Measurements from ENCODE around the gene STARD13. TPM values are rescaled to one million over a fixed set of nuclear protein-coding genes. Genes with fewer than 3 reads are reported as not detected.

Gene STARD13
- total RNA-seq, 1 donor from 2014 or later, result 23.6 TPM

GRCh38 chr13:33213024-33213768 lies 72.4 kb downstream of the STARD13 start:
- TF ChIP-seq CTCF (conservative IDR thresholded peaks at IDR 0.05), result no peak
- H3K9me3 Mint-ChIP-seq, result no peaks in the 10 kb centered on the region
- no peak overlapping the region for H3K4me3 Mint-ChIP-seq
- DNase-seq (ENCODE audit: low read depth, low spot score), result no peak
- peaks cover 32% of the 10 kb centered on the region for H3K4me1 Mint-ChIP-seq
- no peaks in the 10 kb centered on the region for H3K36me3 Mint-ChIP-seq (ENCODE audit: low read depth)
- H3K27me3 Mint-ChIP-seq (ENCODE audit: low read depth), result no peaks in the 10 kb centered on the region
- H3K27ac Mint-ChIP-seq (ENCODE audit: unreplicated experiment), result no peak overlapping the region

DNA sequence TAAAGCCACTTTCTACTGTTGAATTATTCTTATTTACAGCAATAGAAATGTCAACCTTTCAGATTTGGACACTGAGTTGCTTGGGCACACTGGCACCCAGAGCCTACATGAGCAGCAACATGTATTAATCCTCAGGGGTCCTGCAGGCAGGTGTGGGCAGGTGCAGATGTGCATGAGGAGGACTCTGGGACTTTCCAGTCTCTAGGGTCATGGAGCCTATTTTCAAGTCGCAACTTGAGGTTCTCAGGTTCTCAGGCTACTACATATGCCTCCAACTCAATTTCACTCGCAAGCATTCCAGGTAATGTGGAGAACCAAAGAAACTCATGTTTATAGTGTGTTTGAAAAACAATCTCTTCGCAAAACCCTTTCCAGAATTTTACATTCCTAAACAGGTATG lies 73.2 kb downstream of the STARD13 start:
- H3K4me3 Mint-ChIP-seq, result no peak overlapping the region
- DNase-seq (ENCODE audit: low read depth, low spot score), result no peak
- TF ChIP-seq CTCF (conservative IDR thresholded peaks at IDR 0.05), result no peak
- no peaks in the 10 kb centered on the region for H3K27me3 Mint-ChIP-seq (ENCODE audit: low read depth)
- H3K36me3 Mint-ChIP-seq (ENCODE audit: low read depth), result no peaks in the 10 kb centered on the region
- peaks cover 40% of the 10 kb centered on the region for H3K4me1 Mint-ChIP-seq
- H3K27ac Mint-ChIP-seq (ENCODE audit: unreplicated experiment), result no peak overlapping the region
- no peaks in the 10 kb centered on the region for H3K9me3 Mint-ChIP-seq

DNA sequence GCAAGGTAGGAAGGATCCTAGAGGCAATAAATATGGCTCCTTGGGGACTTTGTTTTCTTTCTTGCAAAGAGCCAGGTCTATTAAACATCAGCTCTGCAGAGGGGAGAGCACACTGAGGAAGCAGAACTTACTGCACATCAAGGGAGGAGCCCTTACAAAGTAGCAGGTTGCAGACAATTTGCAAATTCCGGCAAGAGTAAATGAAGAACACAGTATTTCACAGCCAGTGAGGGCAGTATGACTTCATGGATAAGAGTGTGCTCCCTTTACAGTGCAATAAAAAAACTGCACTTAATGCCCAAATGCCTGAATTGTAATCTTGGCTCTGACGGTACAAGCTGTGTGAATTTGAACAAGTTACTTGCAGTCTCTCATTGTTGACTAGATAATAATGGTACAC lies 75.5 kb downstream of the STARD13 start:
- Mint-ChIP-seq H3K27ac (ENCODE audit: unreplicated experiment) (no peak overlapping the region), H3K36me3 (ENCODE audit: low read depth) (no peaks in the 10 kb centered on the region), H3K4me1 (peaks cover 56% of the 10 kb centered on the region), H3K27me3 (ENCODE audit: low read depth) (no peaks in the 10 kb centered on the region), H3K4me3 (no peak overlapping the region), H3K9me3 (no peaks in the 10 kb centered on the region)
- no peak for DNase-seq (ENCODE audit: low read depth, low spot score)
- TF ChIP-seq CTCF (conservative IDR thresholded peaks at IDR 0.05), result no peak

DNA sequence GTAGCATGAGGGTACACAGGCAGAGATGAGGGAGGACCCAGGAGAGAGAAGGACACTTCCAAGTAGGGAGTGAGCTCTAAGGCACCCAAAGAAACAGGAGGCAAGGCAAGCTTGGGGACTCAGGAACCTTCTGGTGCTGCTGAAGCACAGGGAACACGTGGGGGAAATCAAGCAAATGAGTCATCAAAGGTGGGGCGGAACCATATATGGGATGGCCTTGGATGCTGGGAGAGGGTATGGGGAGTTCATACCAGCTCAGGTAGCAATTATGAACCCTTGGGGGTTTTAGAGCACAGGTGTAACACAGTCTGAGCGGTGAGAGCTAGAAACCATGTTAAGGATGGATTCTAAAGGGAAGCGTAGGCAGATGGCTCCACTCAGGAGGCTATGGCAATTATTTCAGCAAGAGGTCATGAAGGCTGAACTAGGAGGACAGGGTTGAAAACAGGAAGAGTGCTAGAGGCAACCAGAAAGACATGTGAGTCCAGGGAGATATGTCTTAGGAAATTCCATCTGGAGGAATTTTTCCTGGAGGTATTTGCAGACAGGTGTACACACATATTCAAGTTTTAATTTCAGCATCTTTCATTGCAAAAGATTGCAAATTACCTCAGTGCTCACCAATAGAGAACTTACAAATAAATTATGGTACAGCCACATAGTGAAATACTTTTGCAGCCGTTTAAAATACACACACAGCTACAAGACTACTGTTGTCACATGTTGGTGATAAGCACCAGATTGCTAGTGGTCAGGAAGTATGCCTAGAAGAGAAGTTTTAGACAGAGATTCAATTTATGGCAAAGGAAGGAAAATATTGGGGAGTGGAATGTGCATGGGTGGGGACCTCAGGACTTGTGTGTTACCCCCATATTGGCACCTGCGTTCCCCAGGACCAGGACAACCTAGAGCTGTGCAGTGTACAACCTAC lies 77.0 kb downstream of the STARD13 start:
- H3K36me3 Mint-ChIP-seq (ENCODE audit: low read depth), result no peaks in the 10 kb centered on the region
- no peaks in the 10 kb centered on the region for H3K9me3 Mint-ChIP-seq
- H3K4me3 Mint-ChIP-seq, result no peak overlapping the region
- no peaks in the 10 kb centered on the region for H3K27me3 Mint-ChIP-seq (ENCODE audit: low read depth)
- no peak for TF ChIP-seq CTCF (conservative IDR thresholded peaks at IDR 0.05)
- H3K27ac Mint-ChIP-seq (ENCODE audit: unreplicated experiment), result no peak overlapping the region
- DNase-seq (ENCODE audit: low read depth, low spot score), result no peak
- H3K4me1 Mint-ChIP-seq, result peaks cover 48% of the 10 kb centered on the region

DNA sequence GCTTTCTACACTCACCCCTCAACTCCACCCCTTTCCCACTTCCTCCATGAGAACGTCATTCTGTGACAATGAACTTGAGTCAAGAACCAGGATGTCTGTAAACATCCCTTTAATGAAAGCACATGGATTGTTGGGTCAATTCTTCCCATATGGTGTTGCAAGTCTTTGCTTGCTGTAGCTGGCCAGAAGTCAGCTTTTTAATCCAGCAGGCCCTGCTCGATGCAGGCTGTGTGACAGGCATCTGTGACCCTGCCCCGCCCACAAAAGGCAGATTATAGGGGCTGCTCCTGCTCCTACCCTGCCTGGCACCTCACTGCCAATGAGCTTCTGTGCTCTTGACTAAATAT lies 78.0 kb downstream of the STARD13 start:
- TF ChIP-seq CTCF (conservative IDR thresholded peaks at IDR 0.05), result no peak
- no peak overlapping the region for H3K4me3 Mint-ChIP-seq
- no peaks in the 10 kb centered on the region for H3K36me3 Mint-ChIP-seq (ENCODE audit: low read depth)
- H3K27ac Mint-ChIP-seq (ENCODE audit: unreplicated experiment), result no peak overlapping the region
- peaks cover 41% of the 10 kb centered on the region for H3K4me1 Mint-ChIP-seq
- DNase-seq (ENCODE audit: low read depth, low spot score), result no peak
- no peaks in the 10 kb centered on the region for H3K9me3 Mint-ChIP-seq
- H3K27me3 Mint-ChIP-seq (ENCODE audit: low read depth), result no peaks in the 10 kb centered on the region
